ENCODE data around the gene C4orf36. TPM values are rescaled to one million over a fixed set of nuclear protein-coding genes. Genes with fewer than 3 reads are reported as not detected.

Gene C4orf36
- polyA plus RNA-seq, 3 donors = 0.94 to 2.6 (median 1.9) TPM

DNA sequence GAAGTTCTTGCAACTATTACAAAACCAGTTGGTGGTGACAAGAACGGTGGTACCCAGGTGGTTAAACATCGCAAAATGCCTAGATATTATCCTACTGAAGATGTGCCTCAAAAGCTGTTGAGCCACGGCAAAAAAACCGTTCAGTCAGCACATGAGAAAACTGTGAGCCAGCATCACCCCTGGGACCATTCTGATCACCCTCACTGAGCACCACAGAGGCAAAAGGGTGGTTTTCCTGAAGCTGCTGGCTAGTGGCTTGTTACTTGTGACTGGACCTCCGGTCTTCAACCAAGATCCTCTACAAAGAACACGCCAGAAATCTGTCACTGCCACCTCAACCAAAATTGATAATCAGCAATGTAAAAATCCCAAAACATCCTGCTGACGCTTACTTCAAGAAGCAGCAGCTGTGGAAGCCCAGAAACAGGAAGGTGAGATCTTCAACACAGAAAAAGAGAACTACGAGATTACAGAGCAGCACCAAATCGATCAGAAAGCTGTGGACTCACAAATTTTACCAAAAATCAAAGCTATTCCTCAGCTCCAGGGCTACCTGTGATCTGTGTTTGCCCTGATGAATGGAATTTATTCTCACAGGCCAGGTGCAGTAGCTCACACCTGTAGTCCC lies 21.7 kb downstream of the C4orf36 start:
- DNase-seq (ENCODE audit: low read depth in 3 of 3, low spot score in 2 of 3) = no peak

DNA sequence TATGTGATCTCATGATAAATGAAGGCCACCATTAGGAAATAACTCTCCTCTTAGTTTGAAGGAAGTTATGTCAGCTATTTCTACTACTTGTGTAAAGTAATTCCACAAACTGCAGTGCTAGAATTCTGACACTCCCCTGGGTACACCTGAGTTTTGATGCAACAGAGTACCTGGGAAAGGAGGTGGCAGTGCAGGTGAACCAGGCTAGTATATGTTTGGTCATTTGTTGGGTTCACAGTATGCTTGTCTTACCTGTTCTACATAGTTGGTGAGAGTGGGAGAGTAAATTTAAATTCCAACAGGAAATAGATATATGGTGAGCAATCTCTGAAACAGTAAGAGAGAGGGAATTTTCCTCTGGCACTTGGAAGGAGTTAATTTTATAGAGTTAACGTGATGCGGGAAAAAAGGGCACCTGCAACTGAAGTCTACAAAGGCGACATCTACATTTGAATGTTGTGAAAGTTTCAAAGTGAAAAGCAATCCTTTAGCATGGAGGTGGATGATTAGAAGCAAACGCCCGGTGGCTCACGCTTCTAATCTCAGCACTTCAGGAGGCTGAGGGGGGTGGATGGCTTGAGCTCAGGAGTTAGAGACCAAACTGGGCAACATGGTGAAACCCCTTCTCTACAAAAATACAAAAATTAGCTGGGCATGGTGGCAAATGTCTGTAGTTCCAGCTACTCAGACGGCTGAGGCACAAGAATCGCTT lies 34.7 kb downstream of the C4orf36 start:
- no peak for DNase-seq (ENCODE audit: low read depth in 3 of 3, low spot score in 2 of 3)

DNA sequence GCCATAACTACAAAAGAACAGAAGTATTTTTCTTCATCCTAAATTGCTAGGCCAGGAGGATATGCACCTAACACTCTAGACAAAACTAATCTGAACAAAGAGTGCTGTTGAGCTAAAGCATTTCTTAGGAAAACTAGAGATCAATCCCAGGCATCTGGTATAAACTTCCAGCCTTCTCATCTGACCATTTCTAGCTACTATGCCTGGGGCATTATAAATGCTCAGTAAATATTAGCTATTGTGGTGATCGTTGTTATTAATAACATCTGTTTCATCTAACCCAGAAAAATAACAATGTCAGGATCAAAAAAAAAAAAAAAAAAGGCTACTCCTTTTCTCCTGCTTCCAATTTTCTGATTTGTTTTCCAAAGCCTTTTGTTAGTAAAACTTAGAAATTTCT lies 35.3 kb downstream of the C4orf36 start:
- no peak for DNase-seq (ENCODE audit: low read depth in 3 of 3, low spot score in 2 of 3)

DNA sequence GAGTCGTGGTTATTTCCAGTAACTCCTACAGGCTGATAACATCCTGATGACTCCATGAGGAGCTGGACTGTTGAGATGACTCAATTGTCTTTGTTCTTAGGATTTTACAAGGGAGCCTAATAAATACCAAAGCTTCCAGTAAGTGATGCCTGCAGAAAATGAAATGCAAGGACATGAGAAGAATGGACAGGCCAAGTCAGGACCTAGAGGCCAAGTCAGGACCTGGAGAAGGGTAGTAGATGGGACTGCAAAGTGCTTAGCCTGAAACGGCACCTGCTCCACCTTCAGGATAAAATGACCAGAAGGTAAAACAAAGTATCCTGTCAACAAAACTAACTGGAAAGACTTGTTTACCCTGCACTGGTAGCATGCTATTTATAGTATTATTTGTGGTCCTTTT lies 36.6 kb downstream of the C4orf36 start:
- no peak for DNase-seq (ENCODE audit: low read depth in 3 of 3, low spot score in 2 of 3)

DNA sequence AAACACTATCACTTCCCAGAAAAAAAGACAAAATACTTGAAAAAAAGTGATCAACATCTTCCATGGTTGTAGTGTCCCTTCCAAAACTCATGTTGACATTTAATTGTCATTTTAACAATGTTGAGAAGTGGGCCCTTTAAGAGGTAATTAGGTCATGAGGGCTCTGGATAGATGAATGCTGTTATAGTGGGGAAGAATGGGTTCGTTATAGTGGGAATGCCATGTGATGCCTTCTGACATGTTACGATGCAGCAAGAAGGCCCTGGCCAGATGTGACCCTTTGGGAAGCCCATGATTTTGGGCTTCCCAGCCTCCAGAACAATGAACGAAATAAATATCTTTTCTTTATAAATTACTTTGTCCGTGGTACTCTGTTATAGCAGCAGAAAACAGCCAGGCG lies 39.0 kb downstream of the C4orf36 start:
- DNase-seq (ENCODE audit: low read depth in 3 of 3, low spot score in 2 of 3) = no peak

DNA sequence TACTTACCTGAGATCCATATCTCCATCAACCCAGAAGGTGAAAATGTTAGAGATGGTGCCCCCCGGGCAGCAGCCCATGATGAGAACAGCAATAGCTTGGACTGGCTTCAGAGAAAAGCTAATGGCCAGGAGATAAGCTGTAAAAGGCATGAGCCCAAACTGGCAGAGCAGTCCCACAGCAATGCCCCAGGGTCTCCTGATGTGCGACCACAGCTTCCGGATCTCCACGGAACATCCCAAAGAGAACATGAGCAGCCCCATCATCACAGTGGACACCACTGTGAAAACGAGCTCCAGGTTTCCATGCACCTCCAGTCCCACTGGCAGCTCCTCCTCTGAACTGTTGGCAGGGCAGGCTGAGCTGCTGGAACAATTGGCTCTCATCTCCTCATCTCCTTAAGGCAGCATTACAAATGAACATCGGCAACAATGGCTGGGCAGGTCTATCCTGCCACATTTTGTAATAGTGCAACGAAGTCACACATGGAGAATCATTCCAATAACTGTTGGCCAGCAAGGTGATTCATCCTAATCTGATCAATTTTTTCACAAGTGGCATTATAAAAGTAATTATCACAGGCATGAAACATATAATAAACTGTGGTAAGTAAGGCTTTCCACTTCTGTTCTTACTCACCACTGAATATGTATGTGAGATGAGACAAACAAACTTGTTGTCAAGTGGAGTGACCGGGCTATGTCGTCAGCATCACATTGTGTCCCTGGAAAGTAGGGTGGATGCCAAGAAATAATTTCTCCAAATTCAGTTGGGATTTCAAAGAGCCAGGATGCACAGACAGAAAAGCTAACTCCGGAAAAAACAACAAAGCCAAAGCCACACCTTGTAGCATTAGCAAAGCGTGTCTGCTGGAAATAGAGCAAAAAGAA lies 43.2 kb downstream of the C4orf36 start, which contains the start of gene SLC10A6:
TSS of gene SLC10A6 (minus strand) at position 653 of the 888 bp plus-strand sequence. CDS start at position 384, 269 bp downstream.
- no peak for DNase-seq (ENCODE audit: low read depth in 3 of 3, low spot score in 2 of 3)

DNA sequence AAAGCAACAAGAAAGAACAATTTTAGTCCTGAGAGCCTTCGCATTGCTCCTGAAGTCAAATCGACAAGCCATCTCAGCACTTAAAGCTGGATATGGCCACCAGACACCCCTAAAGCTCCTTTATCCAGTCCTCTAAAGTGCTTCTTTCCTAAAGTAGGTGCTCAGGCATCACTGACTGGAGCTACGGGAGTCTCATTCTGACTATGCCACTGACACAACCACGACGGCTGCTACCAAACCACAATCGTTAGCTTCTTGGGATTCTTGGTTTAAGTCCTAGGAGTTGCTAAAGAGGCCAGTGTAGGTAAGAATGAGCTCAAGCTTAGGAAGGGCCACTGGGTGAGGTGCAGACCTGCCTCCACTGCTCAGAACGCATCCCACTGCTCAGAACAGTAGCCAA lies 44.1 kb downstream of the C4orf36 start:
- DNase-seq (ENCODE audit: low read depth in 3 of 3, low spot score in 2 of 3) = no peak

DNA sequence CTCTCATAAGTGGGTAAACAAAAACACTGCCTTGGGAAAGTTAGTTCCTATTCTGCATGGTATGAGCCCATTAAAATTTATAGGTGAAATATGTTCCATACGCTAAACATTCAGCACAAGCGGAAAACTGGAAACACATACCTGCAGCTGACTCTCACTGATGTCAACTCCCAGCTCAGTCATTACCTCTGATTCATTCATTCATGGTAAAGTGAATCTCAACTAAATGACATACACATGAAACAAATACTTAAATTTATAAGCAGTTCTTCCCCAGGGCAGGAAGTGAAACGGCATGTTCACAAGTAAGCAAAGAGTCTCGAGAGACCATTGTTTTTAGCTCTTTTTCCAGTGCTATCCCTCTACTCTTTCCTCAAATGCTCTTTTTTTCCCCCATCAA lies 44.7 kb downstream of the C4orf36 start:
- DNase-seq (ENCODE audit: low read depth in 3 of 3, low spot score in 2 of 3) = no peak

DNA sequence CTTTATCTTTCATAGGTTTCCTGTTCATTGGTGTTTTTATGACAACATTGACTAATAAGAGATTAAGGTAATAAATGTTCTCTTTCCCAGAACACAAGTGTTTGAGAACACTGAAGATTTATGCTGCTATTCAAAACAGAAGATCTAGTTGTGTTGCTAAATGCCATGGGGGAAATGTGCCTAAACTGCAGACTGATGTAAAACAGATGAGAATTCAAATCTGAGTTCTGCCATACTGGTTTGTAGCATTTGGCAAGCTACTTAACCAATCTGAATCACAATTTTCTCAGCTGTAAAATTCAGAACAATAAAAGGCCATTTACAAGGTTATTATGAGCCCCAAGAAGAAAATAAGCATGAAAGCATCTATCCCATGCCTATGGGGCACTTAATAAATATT lies 45.3 kb downstream of the C4orf36 start:
- no peak for DNase-seq (ENCODE audit: low read depth in 3 of 3, low spot score in 2 of 3)

DNA sequence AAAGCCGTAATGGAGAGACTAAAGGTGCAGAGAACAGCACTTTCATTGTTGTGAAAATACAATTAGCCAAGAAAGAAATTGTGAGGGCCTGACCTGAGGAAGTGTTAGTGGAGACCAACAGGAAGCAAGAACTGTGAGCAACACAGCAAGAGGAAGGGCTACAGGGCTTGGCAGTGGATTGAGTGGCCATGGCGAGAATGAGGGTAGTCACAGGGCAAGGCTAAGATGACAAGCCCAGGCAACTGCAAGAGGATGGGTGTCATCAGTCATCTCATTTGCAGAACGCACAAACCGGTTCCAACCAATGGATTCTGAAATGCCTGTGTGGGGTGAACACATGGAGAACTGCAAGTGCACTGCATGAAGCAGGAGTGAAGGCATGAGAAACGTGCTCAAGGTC lies 46.6 kb downstream of the C4orf36 start:
- no peak for DNase-seq (ENCODE audit: low read depth in 3 of 3, low spot score in 2 of 3)

DNA sequence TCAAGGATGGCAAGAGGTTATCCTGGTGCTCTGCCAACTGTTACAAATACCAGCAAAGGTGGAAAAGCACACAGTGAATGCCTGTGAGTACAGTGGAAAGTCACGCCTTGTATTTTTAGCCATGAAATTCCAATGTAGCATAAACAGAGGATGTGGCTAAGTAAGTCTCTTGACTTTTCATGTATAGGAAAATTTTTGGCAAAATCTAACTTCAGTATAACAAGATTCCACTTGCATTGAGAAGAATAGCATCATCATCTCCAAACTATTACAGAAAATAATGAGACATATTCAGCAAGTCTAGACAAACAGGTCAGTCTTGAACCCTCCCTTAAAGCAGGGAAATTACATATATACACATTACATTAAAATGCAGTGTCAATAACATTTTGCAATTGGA lies 50.9 kb downstream of the C4orf36 start:
- DNase-seq (ENCODE audit: low read depth in 3 of 3, low spot score in 2 of 3) = no peak

DNA sequence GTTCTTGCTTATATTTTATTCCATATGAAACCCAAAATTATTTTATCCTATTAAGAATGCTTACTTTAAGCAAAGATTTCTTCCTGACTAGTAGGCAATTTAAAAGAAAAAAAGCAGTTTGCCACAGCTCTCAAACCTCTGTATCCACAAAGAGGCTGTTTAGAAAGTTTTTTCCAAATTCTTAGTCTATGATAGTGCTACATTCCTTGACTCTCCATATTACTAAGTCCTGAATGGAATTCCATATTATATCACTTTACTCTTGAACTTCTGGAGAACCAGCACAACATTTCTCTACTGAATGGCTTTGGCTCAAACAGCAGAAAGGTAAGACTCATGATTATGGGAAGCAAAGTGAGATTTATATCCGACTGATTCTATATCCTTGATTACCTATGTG lies 51.4 kb downstream of the C4orf36 start:
- no peak for DNase-seq (ENCODE audit: low read depth in 3 of 3, low spot score in 2 of 3)

DNA sequence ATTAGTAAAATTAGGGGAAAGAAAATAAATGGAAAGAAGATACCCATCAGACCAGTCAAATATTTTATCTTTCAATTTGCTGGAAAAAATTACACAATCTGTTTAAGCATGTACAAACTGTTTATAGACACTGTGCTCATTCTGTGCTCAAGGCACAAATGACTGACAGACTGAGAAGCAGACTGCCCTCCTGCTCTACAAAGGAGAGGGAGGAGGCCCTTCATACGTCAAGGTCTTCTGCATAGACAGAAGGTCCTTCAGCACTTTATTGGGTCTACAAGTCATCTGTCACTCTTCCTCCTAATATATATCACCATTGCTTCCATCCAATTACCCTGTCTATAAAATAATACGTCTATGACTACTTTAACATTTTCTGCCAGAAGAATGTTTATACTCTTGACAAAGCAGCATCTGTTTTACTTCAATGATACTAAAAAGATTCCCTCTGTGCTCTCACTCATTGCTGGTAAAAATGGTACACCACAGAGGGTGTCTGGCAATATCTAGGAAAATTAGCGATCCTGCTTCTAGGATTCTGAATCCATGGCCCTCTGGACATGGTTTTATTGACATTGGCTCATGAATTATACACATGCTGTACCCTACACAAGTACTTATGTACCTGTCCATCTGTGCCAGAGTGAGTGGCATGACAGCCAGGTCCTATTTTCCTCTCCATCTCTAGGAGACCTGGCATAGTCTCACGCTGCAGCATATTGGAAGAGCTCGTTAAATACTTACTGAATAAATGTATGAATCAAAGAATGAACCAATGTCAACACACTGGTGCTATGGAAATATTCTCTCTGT lies 54.3 kb downstream of the C4orf36 start:
- no peak for DNase-seq (ENCODE audit: low read depth in 3 of 3, low spot score in 2 of 3)

DNA sequence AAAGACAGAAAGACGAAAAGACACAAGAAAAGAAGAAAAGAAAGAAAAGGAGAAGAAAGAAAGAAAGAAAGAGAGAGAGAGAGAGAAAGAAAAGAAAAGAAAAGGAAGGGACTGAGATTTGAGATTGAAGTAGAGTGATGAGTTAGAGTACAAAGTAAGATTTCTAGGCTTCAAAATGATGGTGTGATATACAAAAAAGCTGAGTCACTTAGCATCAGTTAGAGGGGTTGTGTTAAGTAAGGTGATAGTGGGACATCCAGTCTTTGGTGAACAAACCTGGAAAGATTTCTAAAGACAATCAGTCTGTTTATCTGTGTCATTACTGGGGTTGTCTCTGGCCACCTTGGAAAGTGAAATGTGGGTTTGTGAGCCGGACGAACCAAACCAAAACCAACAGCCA lies 56.5 kb downstream of the C4orf36 start:
- DNase-seq (ENCODE audit: low read depth in 3 of 3, low spot score in 2 of 3) = no peak

DNA sequence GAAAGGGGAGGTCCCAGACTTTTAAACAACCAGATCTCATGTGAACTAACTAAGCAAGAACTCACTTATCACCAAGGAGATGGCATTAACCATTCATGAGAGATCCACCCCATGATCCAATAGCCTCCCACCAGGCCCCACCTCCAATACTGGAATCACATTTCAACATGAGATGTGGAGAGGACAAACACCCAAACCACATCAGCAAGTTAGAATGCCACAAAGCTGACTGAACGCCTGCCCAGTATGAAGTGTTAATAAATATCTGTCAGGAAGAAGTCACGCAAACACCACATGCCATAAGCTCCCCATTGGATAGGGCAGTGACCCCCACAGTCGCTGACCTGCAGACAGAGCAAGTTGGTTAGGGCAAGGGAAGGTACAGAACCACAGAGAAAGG lies 57.3 kb downstream of the C4orf36 start:
- DNase-seq (ENCODE audit: low read depth in 3 of 3, low spot score in 2 of 3) = no peak

DNA sequence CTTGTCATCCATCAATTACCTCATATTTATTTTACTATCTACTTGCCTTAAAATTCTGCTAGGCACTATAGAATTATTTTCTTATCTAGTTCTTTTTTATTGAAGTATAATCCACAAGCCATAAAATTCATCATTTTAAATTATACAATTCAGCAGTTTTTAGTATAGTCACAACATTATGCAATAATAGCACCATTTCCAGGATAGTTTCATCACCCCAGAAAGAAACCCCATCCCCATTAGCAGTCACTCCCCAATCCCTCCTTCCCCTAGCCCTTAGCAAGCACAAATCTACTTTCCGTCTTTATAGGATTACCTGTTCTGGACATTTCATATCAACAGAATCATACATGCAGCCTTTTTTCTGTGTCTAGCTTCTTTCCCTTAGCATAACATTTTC lies 58.6 kb downstream of the C4orf36 start:
- DNase-seq (ENCODE audit: low read depth in 3 of 3, low spot score in 2 of 3) = no peak

DNA sequence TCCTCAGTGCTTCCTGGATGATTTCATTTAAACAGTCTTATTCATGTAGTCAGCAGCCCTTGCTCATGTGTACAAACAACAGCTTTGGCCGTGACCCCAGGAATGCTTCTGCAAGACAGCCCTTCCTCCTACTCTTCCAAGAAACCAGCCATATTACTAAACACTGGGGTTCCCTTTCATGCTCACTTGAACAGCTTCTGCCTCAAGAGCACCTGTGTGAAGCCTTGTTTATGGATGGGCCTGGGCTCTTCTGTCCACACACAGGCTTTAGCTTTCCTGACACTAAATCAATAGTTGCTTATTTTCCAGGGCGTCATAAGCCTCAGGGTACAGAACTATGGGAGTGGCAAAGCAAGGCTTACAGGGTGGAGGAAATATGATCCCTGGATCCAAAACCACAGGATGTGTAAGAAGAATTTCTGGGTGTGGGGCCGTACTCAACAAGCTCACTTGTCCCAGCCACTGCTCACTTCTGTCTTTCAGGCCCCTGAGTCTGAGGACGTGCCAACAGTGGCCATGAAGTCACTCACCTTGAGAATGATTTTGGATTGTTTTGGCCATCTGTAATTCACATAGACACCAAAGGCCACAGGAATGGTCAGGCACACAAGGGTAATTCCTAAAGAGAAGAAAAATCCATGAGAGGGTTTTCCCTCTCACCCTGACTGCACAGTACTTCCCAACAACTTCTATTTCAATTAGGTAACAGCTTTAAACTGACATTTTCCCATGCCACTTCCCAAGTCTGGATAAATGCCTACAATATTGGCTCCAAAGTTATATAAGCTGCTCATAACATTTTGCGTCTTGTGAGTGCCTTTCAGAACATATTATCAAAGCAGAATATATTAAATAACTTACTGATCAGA lies 60.7 kb downstream of the C4orf36 start:
- no peak for DNase-seq (ENCODE audit: low read depth in 3 of 3, low spot score in 2 of 3)

Data from right renal cortex interstitium (tissue), 3 donors.